Measurements from ENCODE around the gene PAPPA.

The PAPPA gene

DNA sequence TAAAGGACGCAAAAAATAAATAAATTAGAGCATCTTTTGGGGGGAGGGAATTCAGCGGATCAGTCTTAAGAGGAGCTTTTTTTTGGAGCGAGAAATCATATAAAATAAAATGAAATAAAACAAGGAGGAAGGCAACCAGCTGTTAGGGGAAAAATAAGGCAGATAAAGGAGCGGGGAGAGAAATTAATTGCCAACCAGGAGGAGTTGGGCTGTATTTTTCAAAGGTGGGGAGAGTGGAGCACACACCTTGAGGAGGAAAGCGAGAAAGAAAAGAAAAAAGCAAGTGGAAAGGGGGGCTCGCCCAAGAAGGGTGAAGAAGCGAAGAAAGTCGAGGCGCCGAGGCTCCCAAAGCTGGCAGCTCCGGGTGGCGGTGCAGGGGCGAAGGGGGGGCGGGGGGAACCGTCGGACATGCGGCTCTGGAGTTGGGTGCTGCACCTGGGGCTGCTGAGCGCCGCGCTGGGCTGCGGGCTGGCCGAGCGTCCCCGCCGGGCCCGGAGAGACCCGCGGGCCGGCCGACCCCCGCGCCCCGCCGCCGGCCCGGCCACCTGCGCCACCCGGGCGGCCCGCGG, at the start of gene PAPPA:
Gene PAPPA, plus strand, starts transcription at position 27 of the 569 bp plus-strand sequence. Its CDS starts 382 bp downstream, at position 409.
- no peak for DNase-seq (ENCODE audit: low read depth in 2 of 2)

GRCh38 chr9:116103976-116104820, 49.4 kb upstream of the PAPPA start:
- no peak for DNase-seq (ENCODE audit: low read depth in 2 of 2)

- no peak for DNase-seq (ENCODE audit: low read depth in 2 of 2)
Observed at GRCh38 chr9:116112236-116112635, 41.4 kb upstream of the PAPPA start.

- no peak for DNase-seq (ENCODE audit: low read depth in 2 of 2)
Observed at GRCh38 chr9:116115761-116116353, 37.7 kb upstream of the PAPPA start.

GRCh38 chr9:116116393-116116792, 37.2 kb upstream of the PAPPA start:
- no peak for DNase-seq (ENCODE audit: low read depth in 2 of 2)

- no peak for DNase-seq (ENCODE audit: low read depth in 2 of 2)
Observed at GRCh38 chr9:116123171-116123570, 30.4 kb upstream of the PAPPA start.

- no peak for DNase-seq (ENCODE audit: low read depth in 2 of 2)
Observed at GRCh38 chr9:116124472-116125040, 29.0 kb upstream of the PAPPA start.

- DNase-seq (ENCODE audit: low read depth in 2 of 2): no peak
Observed at GRCh38 chr9:116133163-116133562, 20.4 kb upstream of the PAPPA start.

- no peak for DNase-seq (ENCODE audit: low read depth in 2 of 2)
Observed at GRCh38 chr9:116134975-116135374, 18.6 kb upstream of the PAPPA start.

- DNase-seq (ENCODE audit: low read depth in 2 of 2): no peak
Observed at GRCh38 chr9:116137010-116137409, 16.6 kb upstream of the PAPPA start.

- DNase-seq (ENCODE audit: low read depth in 2 of 2): no peak
Observed at GRCh38 chr9:116137581-116137980, 16.0 kb upstream of the PAPPA start.

DNA sequence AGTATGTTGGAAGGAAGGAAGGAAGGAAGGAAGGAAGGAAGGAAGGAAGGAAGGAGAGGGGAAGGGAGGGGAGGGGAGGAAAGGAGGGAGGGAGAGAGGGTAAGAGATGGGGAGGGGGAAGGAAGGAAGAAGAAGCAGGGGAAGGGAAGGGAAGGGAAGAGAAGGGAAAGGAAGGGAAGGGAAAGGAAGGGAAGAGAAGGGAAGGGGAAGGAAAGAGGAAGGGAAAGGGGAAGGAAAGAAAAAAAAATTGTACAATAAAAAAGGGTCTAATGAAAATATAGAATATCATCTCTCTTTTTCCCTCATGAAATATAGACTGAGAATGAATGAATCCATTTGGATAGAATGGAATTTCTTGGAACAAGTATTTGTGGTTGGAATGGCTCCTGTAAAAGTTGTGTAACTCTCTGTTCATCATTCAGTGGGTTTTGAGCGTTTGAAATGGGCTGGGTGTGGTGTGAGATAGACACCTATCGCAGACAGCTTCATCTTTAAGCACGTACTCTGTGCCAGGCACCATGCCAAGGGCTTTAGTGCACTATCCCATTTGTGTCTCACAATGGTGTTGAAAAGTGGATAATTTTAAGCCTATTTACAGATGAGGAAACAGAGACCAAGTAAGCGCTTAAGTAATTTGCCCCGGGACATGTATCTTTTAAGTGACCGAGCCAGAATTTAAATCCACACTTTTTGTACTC, 11.6 kb upstream of the PAPPA start:
- no peak for DNase-seq (ENCODE audit: low read depth in 2 of 2)

DNA sequence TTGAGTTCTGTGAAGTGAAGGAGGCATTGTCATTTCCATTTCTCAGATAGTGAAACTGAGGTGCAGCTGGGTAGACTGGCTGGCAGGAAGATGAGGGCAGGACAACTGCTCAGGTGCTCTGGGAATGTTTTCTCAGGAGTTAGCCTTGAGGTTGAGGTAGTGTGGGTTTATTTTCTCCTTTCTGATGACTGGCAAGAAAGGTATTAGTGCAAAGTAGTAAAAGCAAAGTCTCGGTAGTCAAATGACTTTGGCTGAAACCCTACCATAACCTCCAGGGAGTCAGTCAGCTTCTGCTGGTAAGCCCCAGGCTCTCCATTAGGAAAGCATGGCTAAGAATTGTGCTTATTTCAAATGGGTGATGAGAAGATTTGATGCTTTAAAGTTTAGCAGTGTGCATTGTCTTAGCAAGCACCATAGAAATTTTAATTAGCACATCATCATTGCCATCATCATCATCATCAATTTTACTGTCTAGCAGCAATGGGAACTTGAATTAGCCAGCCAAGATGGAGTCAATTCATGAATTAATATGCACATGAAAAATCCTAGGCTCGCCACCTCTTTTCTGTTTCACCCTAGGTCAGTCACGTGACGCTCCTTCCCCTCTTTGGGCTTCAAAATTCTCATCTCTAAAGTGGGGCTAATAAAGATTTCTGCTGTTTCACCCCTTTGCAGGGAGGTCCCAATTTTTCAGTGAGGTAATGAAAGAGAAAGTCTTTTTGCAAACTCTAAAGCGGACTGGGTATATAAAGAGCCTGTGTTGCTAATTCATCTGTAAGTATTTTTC, 10.7 kb upstream of the PAPPA start:
- DNase-seq (ENCODE audit: low read depth in 2 of 2): no peak

DNA sequence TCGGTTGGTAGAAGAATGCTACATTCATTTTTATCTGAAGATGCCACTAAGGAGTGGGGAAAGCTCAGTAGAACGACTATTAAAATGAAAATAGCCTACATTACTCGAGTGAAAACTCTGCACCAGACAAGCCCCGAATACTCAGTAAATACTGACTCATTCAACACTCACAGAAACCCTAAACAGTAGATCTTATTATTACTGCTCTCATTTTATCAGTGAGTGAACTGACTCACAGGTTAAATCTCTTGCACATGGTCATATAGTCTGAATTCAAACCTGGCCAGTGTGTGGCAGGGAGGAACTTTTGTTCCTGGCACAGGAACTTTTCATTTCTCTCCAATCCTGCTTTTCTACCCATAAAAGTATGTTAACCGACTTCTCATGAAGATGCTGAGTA, 9.6 kb upstream of the PAPPA start:
- DNase-seq (ENCODE audit: low read depth in 2 of 2): no peak

DNA sequence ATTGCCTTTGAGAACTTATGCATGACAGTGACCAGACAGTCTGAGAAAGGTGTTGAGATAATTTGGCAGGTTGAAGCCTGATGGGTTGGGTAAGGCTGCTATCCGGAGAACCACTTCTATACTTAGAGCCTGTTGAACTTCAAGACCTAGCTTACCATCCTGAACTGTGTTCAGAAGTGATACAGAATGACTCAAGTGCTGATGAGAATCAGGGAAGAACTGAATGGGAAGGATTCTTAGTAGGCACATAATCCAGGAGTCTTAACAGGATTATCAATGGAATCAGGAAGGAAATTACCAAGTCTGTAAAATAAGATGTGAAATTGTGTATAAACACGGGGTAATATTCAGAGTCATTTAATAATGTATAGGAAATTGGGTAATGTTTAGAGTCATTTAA, 9.0 kb upstream of the PAPPA start:
- no peak for DNase-seq (ENCODE audit: low read depth in 2 of 2)

GRCh38 chr9:116145036-116145435, 8.6 kb upstream of the PAPPA start:
- no peak for DNase-seq (ENCODE audit: low read depth in 2 of 2)

DNA sequence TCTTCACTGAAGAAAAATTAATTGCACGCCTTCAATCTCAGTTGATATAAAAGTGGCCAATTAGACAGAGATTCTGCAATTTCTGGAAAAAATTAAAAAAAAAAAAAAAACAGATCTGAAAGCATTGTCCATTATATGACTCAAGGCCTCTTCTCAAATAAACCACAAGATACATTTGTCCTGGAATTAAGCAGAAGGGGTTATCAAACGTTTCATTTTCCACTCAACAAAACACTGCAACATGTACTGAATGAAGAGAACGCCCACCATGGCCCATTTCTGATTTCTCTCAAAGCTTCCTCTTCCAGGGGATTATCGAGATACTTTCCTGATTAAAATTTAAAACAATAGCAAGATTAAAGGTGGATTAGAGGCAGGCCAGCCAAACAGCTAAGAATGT, 5.8 kb upstream of the PAPPA start:
- DNase-seq (ENCODE audit: low read depth in 2 of 2): no peak

GRCh38 chr9:116149844-116150243, 3.7 kb upstream of the PAPPA start:
- no peak for DNase-seq (ENCODE audit: low read depth in 2 of 2)

DNA sequence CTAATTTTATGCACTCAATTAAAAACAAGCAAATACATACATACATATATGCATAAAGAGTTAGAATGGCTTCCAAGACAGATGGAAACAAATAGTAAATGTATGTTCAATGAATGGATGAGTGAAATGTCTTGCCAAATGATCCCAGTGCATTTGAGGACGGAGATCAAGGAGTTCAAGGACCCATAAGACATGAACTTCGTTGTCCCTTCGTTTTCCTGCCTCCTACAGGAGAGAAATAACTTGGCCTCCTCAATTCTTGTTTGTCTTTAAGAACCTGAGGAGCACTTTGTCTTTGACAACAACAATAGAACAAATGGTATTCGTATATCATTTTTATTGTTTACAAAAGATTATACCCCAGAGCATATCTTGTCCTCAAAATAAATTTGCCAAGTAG, 2.4 kb upstream of the PAPPA start:
- no peak for DNase-seq (ENCODE audit: low read depth in 2 of 2)

DNA sequence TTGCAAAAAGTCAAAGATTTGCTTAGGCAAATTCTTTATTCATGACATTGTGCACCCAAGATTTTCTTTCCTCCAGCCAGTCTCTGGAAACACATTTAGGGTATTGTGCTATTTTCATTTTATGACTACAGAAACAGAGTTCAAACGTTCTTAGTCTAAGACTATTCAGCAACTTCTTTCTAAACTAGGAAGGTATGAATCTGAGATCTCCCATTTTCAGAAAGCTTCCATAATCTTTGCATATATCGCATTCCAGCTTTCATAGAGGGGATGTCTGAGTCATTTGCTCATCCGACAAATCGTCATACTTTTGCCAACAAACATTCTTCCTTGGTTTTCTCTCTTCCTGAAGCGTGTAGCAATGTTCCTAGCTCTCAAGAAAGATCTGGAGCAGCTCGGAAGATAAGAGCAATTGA, 1.6 kb upstream of the PAPPA start:
- no peak for DNase-seq (ENCODE audit: low read depth in 2 of 2)

GRCh38 chr9:116152390-116152789, 1.2 kb upstream of the PAPPA start:
- no peak for DNase-seq (ENCODE audit: low read depth in 2 of 2)

Data from stimulated activated CD8-positive, alpha-beta memory T cell treated with anti-CD3 and anti-CD28 coated beads, Interleukin-15, amount 100 ng/mL, for 4 hours (primary cell).